OCI-LY3 (cell line): ENCODE measurements around the gene TJP1.
"Not testable (repeated sequence)": the region's sequence is repeated elsewhere in the genome, so short reads cannot be mapped to it uniquely, and the experiment has no call there.

Source experiments
- H2AFZ ChIP-seq: fragments of 200-600, 300-600 bp; shearing (Covaris generic); 2 replicates; pipeline ENCODE4 v1.6.0; 2014; ENCODE audit warnings: antibody characterized with exemption, low read depth, low read length
- H3K27ac ChIP-seq: fragments of 200-600, 300-600 bp; sonication (generic); 2 replicates; pipeline ENCODE4 v1.5.1; 2014; ENCODE audit warnings: mild to moderate bottlenecking, low read length, moderate library complexity, mixed read lengths
- H3K27me3 ChIP-seq: fragments of 200-600, 300-600 bp; sonication (generic); 2 replicates; pipeline ENCODE4 v1.6.1; 2014; ENCODE audit warnings: low read depth, low read length, mixed read lengths
- H3K36me3 ChIP-seq: fragments of 200-600, 300-600 bp; sonication (generic); replicated peaks from 2 replicates; pipeline ENCODE3; 2014; ENCODE audit warnings: low read depth, low read length, mixed read lengths
- H3K4me1 ChIP-seq: fragments of 300-600, 200-600 bp; sonication (generic); 2 replicates; pipeline ENCODE4 v1.6.1; 2014; ENCODE audit warnings: low read length, mixed read lengths
- H3K4me2 ChIP-seq: fragments of 200-600, 300-600 bp; sonication (generic); 2 replicates; pipeline ENCODE4 v1.6.1; 2014; ENCODE audit warnings: low read length, mixed read lengths
- H3K4me3 ChIP-seq: fragments of 300-600, 200-600 bp; sonication (generic); 2 replicates; pipeline ENCODE4 v1.5.1; 2014; ENCODE audit warnings: antibody characterized with exemption, mild to moderate bottlenecking, low read length, moderate library complexity
- H3K79me2 ChIP-seq: fragments of 300-600, 200-600 bp; shearing (Covaris generic); 2 replicates; pipeline ENCODE4 v1.6.1; 2014; ENCODE audit warnings: mild to moderate bottlenecking, low read length, mixed read lengths
- H3K9ac ChIP-seq: fragments of 300-600, 200-600 bp; shearing (Covaris generic); 2 replicates; pipeline ENCODE4 v1.6.0; 2014; ENCODE audit warnings: mild to moderate bottlenecking, low read length, moderate library complexity
- H3K9me3 ChIP-seq: fragments of 200-600, 300-600 bp; shearing (Covaris generic); 2 replicates; pipeline ENCODE4 v1.6.1; 2014; ENCODE audit warnings: low read length, mixed read lengths; ENCODE audit not compliant: insufficient read depth
- H4K20me1 ChIP-seq: fragments of 200-600, 300-600 bp; sonication (generic); 2 replicates; pipeline ENCODE4 v1.6.1; 2016; ENCODE audit warnings: low read length, mixed read lengths; ENCODE audit not compliant: insufficient read depth
- EZH2phosphoT487 ChIP-seq: fragments of 200-600 bp; shearing (Covaris generic); IDR thresholded peaks from 2 replicates; pipeline ENCODE4 v1.6.1; 2018; ENCODE audit warnings: antibody characterized with exemption, mixed run types, low read depth
- TF ChIP-seq, protein P1 (sequence below): fragments of 200-600, 300-600 bp; sonication (generic); IDR thresholded peaks from 2 replicates; pipeline ENCODE4 v1.5.1; 2014; ENCODE audit warnings: antibody characterized with exemption, low read length, low read depth

The TJP1 gene

DNA sequence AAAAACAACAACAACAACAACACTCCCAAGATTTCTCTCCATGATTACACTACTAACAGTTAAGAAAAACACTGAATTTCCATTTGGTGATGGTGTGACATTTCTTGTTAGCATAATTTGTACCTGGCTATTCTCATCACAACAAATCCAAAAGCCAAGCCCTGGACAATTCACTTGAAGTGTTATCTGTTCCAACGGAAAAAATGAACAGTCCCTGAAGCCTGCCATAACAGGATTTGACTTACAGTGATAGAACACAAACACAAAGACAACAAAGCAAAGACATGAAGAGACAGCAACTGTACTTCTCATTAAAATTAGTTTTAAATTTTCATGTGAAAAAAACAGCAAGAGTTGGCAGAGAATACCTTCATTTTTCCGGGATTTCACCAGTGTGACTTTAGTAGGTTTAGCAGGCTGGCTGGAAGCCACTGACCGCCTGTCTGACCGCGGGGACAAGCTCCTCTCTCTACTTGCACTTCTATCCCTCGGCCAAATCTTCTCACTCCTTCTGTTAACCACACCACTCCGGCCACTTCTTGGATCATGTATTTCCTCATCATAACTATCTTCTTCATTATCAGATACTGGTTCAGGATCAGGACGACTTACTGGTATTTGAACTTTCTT, 56.3 kb downstream of the TJP1 start:
- peaks cover 41% of the 10 kb centered on the region for H3K27me3 ChIP-seq
- no peaks in the 10 kb centered on the region for H3K9me3 ChIP-seq
- no peaks in the 10 kb centered on the region for H3K36me3 ChIP-seq
- H3K27ac ChIP-seq, result no peak overlapping the region
- H3K79me2 ChIP-seq, result no peaks in the 10 kb centered on the region
- H2AFZ ChIP-seq, result no peak overlapping the region
- no peaks in the 10 kb centered on the region for H4K20me1 ChIP-seq
- H3K4me1 ChIP-seq, result no peaks in the 10 kb centered on the region
- H3K9ac ChIP-seq, result no peak overlapping the region
- no peak overlapping the region for H3K4me2 ChIP-seq
- no peak overlapping the region for H3K4me3 ChIP-seq
- TF ChIP-seq EZH2phosphoT487, result no peak
- TF ChIP-seq, protein P1, sequence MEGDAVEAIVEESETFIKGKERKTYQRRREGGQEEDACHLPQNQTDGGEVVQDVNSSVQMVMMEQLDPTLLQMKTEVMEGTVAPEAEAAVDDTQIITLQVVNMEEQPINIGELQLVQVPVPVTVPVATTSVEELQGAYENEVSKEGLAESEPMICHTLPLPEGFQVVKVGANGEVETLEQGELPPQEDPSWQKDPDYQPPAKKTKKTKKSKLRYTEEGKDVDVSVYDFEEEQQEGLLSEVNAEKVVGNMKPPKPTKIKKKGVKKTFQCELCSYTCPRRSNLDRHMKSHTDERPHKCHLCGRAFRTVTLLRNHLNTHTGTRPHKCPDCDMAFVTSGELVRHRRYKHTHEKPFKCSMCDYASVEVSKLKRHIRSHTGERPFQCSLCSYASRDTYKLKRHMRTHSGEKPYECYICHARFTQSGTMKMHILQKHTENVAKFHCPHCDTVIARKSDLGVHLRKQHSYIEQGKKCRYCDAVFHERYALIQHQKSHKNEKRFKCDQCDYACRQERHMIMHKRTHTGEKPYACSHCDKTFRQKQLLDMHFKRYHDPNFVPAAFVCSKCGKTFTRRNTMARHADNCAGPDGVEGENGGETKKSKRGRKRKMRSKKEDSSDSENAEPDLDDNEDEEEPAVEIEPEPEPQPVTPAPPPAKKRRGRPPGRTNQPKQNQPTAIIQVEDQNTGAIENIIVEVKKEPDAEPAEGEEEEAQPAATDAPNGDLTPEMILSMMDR, result no peak

DNA sequence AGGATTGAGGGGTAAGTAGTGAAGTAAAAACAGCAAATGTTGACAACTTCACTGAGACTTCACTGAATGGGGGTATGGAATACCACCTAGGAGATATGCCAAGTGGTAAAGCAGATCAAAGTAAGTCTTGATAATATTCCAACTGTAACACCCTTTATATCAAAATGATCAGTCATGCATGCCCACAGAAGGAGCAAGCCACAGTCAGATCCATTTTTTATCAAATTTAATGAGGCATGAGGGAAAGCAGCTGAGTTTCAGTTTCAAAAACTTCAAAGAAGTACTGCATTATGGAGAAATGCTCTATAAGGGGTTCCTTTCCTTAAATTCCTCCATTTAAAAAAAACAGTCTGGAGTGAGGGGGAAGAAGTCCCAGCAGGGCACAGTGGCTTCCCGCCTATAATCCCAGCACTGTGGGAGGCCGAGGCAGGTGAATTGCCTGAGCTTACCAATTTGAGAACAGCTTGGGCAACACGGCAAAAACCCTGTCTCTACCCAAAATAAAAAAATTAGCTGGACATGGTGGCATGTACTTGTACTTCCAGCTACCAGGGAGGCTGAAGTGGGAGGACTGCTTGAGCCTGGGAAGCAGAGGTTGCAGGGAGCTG, 56.9 kb downstream of the TJP1 start:
- no peaks in the 10 kb centered on the region for H3K79me2 ChIP-seq

DNA sequence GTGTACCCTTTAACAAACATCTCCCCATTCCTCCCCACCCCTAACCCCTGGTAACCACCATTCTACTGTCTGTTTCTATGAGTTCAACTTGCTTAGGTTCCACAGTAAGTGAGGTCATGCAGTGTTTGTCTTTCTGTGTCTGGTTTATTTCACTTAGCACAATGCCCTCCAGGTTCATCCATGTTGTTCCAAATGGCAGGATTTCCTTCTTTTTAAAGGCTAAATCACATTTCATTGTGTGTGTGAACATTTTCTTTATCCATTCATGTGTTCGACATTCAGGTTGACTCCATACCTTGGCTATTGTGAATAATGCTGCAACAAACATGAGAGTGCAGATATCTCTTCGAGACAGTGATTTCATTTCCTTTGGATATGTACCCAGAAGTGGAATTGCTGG, 62.7 kb downstream of the TJP1 start:
- Histone ChIP-seq H3K27ac (no peak overlapping the region), H3K4me3 (no peak overlapping the region), H2AFZ (no peak overlapping the region), H3K9me3 (no peaks in the 10 kb centered on the region), H3K4me1 (no peaks in the 10 kb centered on the region), H3K9ac (no peak overlapping the region), H4K20me1 (no peaks in the 10 kb centered on the region), H3K79me2 (no peaks in the 10 kb centered on the region), H3K4me2 (no peak overlapping the region), H3K36me3 (no peaks in the 10 kb centered on the region), H3K27me3 (peaks cover 37% of the 10 kb centered on the region)
- TF ChIP-seq, protein P1, result no peak

More for the DNA sequence above, 56.9 kb downstream of the TJP1 start:
- Histone ChIP-seq H3K27me3 (peaks cover 41% of the 10 kb centered on the region), H3K4me1 (no peaks in the 10 kb centered on the region), H2AFZ (no peak overlapping the region), H4K20me1 (no peaks in the 10 kb centered on the region), H3K9me3 (no peaks in the 10 kb centered on the region), H3K36me3 (no peaks in the 10 kb centered on the region), H3K9ac (no peak overlapping the region), H3K4me3 (no peak overlapping the region), H3K4me2 (no peak overlapping the region), H3K27ac (no peak overlapping the region)
- TF ChIP-seq, protein P1, result no peak
- no peak for TF ChIP-seq EZH2phosphoT487

DNA sequence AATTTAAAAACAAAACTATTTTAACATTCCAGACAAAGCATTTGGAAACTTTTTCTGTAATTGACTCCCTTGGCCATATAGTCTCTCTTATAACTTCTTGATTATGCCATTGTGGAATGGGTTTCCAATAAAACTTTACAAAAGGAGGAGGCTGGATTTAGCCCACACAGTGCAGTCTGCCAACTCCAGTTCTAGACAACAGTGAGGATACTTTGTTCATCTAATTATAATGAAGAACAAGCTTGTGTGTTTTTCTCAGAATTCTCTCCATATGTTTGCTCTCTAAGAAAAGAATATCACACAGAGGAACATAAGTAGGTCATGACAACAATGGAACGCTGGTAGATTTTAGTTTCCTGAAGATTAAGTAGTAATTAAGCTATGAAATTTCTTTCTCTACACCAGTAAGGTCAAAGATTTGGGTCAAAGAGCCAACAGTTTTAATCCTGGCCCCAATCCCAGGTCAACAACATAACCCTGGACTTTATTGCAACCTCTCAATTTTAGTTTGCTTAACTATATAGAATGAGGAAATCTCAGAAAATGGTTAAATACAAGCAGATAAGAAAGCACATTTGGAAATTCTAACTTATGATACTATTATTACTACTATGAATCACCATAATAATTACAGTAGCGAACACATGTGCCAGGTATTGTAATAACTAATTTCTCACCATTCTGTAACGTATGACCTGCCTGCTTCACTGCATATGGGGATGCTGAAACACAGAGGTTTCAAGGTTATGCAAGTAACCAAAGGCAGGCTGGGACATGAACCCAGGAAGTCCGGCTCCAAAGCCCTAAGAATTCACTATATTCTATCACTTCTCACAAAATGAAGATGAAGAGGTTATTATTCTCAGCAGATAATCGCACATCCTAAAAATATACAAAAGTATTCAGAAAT, 65.7 kb downstream of the TJP1 start:
- Histone ChIP-seq H3K27ac (no peak overlapping the region), H2AFZ (no peak overlapping the region), H3K36me3 (no peaks in the 10 kb centered on the region), H3K79me2 (no peaks in the 10 kb centered on the region), H4K20me1 (no peaks in the 10 kb centered on the region), H3K9me3 (no peaks in the 10 kb centered on the region), H3K4me1 (no peaks in the 10 kb centered on the region), H3K9ac (no peak overlapping the region), H3K4me3 (no peak overlapping the region), H3K27me3 (peaks cover 27% of the 10 kb centered on the region), H3K4me2 (no peak overlapping the region)
- TF ChIP-seq, protein P1, result no peak
- no peak for TF ChIP-seq EZH2phosphoT487

DNA sequence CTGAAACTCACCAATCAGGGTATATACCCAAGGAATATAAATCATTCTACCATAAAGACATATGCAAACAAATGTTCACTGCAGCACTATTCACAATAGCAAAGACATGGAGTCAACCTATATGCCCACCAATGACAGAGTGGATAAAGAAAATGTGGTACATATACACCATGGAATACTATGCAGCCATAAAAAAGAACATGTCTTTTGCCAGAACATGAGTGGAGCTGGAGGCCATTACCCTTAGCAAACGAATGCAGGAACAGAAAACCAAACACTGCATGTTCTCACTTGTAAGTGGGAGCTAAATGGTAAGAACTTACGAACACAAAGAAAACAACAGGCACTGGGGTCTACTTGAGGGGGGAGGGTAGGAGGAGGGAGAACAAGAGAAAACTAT, 68.3 kb downstream of the TJP1 start:
- not testable (repeated sequence) for H3K9ac ChIP-seq, H3K4me3 ChIP-seq, H4K20me1 ChIP-seq, H3K27ac ChIP-seq, H3K9me3 ChIP-seq, H2AFZ ChIP-seq, H3K4me1 ChIP-seq, H3K36me3 ChIP-seq, H3K79me2 ChIP-seq, H3K4me2 ChIP-seq
- peaks cover 24% of the 10 kb centered on the region for H3K27me3 ChIP-seq
